ENCODE measurements around the gene FGF11.

Gene FGF11

GRCh38 chr17:7403977-7404736 lies 35.2 kb upstream of the FGF11 start, which contains the start of gene TMEM256:
TSS of gene TMEM256 (minus strand) at chr17:7404097. CDS start at chr17:7404084, 13 bp downstream.
- no peaks in the 10 kb centered on the region for H3K9me3 ChIP-seq (ENCODE audit: severe bottlenecking)
- H3K27ac ChIP-seq = peak within 1 kb of the TSS; percentile 85
- H3K27me3 ChIP-seq (ENCODE audit: insufficient read depth, low read depth, severe bottlenecking) = no peaks in the 10 kb centered on the region
- peak; percentile 98 for DNase-seq
- no peak for TF ChIP-seq CTCF (IDR thresholded peaks at IDR 0.05; ENCODE audit: low read depth, low read length)
- H3K36me3 ChIP-seq = peaks cover 9% of the 10 kb centered on the region; the same call in 1 of the 2 replicates
- peak within 1 kb of the TSS; percentile 89 for H3K4me3 ChIP-seq (ENCODE audit: low read depth, low read length)

- Histone ChIP-seq H3K27ac (peak overlapping the region; percentile 85), H3K36me3 (peaks cover 16% of the 10 kb centered on the region), H3K27me3 (ENCODE audit: insufficient read depth, low read depth, severe bottlenecking) (no peaks in the 10 kb centered on the region), H3K4me3 (ENCODE audit: low read depth, low read length) (peak overlapping the region; percentile 89), H3K9me3 (ENCODE audit: severe bottlenecking) (no peaks in the 10 kb centered on the region)
- peak; percentile 64 for DNase-seq
- no peak for TF ChIP-seq CTCF (IDR thresholded peaks at IDR 0.05; ENCODE audit: low read depth, low read length)
Observed at GRCh38 chr17:7404737-7405349, 34.5 kb upstream of the FGF11 start.

GRCh38 chr17:7405350-7406234 lies 33.7 kb upstream of the FGF11 start:
- DNase-seq = peak; percentile 26
- Histone ChIP-seq H3K36me3 (peaks cover 16% of the 10 kb centered on the region), H3K4me3 (ENCODE audit: low read depth, low read length) (peak overlapping the region; percentile 89), H3K9me3 (ENCODE audit: severe bottlenecking) (no peaks in the 10 kb centered on the region), H3K27ac (peak overlapping the region; percentile 85), H3K27me3 (ENCODE audit: insufficient read depth, low read depth, severe bottlenecking) (no peaks in the 10 kb centered on the region)
- no peak for TF ChIP-seq CTCF (IDR thresholded peaks at IDR 0.05; ENCODE audit: low read depth, low read length)

- H3K9me3 ChIP-seq (ENCODE audit: severe bottlenecking) = no peaks in the 10 kb centered on the region
- H3K27me3 ChIP-seq (ENCODE audit: insufficient read depth, low read depth, severe bottlenecking) = no peaks in the 10 kb centered on the region
- TF ChIP-seq CTCF (IDR thresholded peaks at IDR 0.05; ENCODE audit: low read depth, low read length) = no peak
- H3K36me3 ChIP-seq = peaks cover 16% of the 10 kb centered on the region
- H3K27ac ChIP-seq = no peak overlapping the region
- DNase-seq = no peak
- H3K4me3 ChIP-seq (ENCODE audit: low read depth, low read length) = peak overlapping the region; percentile 89
Observed at GRCh38 chr17:7406235-7406825, 33.0 kb upstream of the FGF11 start.

GRCh38 chr17:7407082-7407481 lies 32.2 kb upstream of the FGF11 start:
- Histone ChIP-seq H3K27me3 (ENCODE audit: insufficient read depth, low read depth, severe bottlenecking) (no peaks in the 10 kb centered on the region), H3K4me3 (ENCODE audit: low read depth, low read length) (no peak overlapping the region), H3K27ac (no peak overlapping the region), H3K36me3 (peaks cover 13% of the 10 kb centered on the region), H3K9me3 (ENCODE audit: severe bottlenecking) (no peaks in the 10 kb centered on the region)
- no peak for TF ChIP-seq CTCF (IDR thresholded peaks at IDR 0.05; ENCODE audit: low read depth, low read length)
- no peak for DNase-seq

Data from WERI-Rb-1 (cell line).